HG02981 (cell line): ENCODE data around the gene CEBPE.

Experiments
- ATAC-seq: cut with Tn5 transposase; IDR thresholded peaks from one replicate; pipeline ENCODE4 v1.9.1; 2021; ENCODE audit warnings: mild to moderate bottlenecking, moderate library complexity; ENCODE audit not compliant: unreplicated experiment

CEBPE gene

DNA sequence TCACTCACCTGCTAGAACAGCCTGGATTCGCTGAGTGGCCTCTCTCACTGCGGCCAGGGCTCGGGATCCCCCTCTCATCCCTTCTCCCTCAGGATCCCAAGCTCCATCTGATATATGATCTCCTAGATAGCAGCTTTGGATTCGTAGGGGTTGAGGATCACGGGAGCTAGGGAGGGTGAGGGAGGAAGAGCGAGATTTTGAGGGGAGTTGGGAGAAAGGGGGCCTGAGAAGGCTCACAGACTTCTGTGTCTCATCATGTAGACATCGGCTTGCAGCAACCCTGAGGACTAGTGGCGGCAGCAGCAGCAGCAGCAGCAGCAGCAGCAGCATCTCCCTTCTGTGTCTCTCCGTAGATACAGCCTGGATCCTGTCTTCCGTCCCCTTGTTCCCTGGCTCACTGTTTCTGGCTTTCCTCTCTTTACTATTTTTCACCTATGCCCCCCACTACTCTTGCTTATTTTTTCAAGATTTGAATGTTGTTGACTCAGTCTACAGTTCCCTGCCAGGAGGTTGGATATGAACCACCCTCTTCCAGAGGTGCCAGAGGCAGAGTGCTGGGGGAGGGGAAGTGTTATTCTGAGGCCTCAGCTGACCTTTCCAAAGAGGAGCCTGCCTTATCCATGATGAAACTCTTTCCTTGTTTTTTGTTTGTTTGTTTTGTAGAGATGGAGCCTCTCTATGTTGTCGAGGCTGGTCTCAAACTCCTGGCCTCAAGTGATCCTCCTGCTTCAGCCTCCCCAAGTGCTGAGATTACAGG, 14.3 kb downstream of the CEBPE start, which contains the start of gene CIROP:
TSS of gene CIROP (minus strand) at position 399 of the 757 bp plus-strand sequence. CDS start at position 330, 69 bp downstream.
- ATAC-seq, result no peak

DNA sequence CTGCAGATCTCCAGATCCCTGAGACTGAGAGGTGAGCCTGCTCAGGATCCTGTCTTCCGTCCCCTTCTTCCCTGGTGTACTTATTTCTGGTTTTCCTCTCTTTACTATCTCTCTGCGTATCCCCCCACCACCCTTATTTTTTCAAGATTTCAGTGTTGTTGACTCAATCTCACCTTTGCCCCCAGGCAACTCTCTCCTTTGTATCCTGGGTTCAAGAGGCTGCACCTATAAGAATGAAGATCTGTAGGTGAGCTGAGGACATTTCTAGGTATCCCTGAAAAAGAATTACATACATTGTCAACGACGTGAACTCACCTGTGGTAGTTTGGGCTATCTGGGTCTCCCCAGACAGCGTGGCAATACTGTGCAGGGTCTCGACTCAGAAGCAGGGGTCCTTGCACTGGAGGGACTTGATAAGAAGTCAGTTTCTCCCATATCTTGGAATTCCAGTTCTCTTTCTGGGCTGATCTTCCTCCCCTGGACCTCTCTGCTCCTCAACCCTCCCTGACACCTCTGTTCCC, 14.9 kb downstream of the CEBPE start:
- no peak for ATAC-seq

DNA sequence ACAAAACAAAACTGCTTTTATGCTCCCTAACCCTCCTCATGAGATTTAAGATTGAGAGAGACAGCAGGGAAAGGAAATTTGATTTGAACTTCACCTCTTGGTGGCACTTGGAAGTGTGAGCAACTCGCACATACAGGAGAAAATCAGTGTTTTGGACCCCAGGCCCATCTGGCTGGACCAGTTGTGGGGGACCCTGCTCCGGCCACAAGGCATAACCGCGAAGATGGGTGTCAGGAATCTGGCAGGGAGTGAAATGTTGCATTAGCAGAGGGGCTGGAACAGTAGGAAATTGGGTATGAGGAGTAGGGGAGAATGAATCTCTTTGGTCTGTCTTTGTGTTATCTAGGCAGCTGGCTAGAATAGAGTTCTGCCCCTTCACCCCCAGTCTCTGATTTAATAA, 15.5 kb downstream of the CEBPE start:
- no peak for ATAC-seq

DNA sequence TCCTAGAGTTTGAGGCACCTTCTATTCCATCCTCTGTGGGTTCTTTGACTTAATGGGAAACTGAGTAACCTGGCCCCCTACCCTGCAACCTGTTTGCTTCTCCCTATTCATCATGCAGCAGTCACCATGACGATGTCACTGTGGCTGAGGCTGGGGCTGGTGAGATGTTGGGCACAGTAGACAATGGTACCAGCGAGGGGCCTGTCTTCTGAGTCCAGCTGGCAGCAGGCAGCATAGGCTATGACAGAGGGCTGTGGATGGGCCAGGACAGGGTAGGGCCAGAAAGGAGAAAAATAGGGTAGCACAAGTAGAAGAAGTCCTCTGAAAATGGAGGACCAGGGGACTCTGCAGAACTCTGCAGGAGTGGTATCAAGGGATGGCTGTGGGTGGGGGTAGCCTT, 16.3 kb downstream of the CEBPE start:
- ATAC-seq, result no peak

DNA sequence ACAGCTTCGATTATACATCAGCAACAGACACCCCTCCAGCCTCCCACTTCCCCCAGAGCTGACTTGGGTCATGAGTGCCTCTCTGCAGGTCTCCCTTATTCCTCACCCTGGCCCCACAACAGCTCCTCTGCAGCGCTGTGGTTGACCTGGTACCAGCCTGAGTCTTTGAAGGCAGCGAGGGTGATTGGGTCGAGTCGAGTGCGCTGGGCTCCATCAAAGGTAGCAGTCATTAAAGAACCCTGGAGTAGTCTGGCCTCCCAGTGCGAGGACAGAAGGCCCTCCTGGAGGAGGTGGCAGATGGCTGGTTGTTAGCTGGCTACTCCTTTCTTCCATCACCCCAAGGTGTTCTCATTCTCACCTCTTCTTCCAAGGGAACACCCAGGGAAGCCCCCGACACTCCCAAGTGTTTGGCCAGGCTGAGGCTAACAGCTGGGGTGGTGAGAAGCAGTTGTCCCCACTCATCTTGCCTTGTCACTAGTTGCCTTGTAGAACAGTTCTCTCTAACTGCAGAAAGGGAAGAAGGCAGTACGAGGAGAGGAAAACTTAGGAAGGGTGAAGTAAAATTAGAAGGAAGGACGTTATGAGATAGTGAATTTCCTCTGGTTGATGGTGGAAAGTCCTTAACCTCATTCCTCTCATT, 16.9 kb downstream of the CEBPE start:
- no peak for ATAC-seq

DNA sequence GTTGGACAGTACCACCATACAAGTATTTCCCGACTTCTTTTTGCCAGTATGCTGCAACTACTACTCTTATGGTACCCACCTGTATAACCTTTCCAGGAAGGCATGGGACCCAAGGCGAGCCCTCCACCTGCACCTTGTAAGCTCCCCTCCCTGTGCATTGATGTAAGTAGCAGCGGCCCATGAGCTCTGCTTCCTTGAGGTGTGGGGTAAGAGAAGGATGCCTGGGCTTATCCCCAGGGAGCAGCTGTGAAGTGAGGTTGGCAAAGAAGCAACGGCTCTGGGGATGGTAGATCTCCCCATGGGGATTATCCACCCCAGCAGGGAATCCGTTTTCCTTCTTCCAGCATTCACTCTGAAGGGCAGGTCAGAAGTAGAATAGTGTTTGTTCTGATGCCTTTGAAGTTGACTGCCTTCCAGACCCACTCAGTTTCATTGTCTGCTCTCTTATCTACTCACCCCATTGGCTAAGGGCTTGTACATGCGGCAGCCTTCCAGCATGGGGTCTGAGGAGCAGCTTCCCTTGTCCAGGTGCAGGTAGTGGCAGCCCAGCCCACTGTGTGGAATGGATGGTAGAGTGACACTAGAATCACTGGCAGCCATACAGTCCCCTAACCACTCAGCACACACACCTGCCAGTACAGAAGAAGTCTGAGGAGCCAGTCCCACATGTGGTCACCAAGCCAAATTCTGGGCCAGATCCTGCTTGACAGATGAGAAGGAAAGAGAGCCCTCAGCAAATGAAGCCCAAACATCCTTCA, 17.7 kb downstream of the CEBPE start:
- no peak for ATAC-seq

DNA sequence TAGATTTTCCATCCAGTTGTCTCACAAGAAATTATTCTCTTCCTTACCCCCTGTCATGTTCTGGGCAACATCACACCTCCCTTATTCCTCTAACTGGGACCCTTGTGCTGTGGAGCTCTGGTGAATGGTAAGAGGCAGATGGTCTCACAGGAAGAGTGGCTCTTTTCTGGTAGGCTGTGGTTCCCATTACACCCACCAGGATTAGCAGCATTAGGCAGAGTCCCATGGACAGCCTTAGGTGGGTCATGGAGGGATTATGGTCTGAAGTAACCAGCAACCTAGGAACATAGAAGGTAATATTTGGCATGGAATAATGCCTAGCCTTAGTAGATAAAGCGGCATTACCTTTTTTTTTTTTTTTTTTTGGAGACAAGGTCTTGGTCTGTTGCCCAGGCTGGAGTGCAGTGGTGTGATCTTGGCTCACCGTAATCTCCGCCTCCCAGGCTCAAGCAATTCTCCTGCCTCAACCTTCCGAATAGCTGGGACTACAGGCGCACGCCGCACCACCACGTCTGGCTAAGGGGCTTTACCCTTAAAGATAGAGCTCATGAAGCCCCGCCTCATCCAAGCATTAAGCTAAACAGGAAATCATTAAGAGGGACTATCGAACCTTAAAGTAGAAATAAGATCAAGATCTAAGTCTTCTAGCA, 19.7 kb downstream of the CEBPE start:
- no peak for ATAC-seq

DNA sequence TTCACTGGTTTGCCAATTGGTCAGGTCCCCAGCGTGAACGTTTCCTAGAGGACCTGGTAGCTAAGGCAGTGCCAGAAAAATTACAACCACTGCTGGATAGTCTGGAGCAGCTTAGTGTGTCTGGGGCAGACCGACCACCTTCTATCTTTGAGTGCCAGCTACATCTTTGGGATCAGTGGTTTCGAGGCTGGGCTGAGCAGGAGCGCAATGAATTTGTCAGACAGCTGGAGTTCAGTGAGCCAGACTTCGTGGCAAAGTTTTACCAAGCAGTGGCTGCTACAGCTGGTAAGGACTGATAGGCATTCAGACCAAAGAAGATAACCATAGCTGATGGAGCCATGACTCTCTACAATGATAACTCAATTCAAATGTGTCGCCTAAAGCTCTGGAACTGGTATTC, 21.3 kb downstream of the CEBPE start:
- no peak for ATAC-seq

DNA sequence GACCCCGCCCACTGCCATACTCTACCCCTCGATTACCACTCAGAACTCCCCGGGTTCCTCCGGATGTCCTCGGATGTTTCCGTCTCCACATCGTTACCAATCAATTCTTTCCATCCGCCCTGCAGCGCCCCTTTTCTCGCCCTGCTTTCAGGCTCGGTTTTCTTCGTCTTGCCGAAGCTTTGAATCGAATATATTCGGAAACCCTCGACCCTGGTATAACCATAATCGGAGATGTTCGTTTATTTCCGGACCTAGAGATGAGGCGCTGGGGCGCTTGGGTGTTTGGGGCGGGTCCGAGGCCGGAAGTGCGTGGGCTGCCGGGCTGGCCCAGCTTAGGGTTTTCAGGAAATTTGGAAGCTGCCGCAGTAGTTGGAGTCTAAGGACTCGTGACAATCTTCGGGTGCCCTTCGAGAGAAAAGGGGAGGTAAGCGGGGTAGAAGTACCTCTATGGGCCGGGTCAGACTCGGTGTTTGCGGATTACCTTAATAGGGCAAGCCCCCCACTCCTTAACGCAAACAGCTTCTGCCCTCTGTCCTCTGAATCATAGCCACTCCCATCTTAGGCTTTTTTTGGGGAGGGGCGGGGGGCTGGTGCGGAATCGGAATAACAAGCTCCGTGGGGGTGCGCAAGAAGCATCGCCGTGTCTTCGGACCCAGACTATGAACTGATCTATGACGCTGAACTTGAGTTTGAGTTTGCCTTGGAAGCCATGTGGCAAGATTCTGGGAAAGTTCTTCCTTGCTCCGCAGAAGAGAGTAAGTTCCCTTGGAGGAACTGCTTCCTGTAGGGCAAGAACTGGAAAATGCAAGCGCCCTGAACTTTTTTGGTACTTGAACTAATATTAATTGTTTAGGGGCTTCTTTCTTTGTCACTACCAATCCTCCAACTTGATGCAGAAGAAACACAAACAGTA, 23.6 kb downstream of the CEBPE start, which contains the start of gene C14orf119:
TSS of gene C14orf119 (plus strand) at position 310 of the 913 bp plus-strand sequence. CDS start 2,154 bp downstream, outside the sequence.
- peak; percentile 89 for ATAC-seq

DNA sequence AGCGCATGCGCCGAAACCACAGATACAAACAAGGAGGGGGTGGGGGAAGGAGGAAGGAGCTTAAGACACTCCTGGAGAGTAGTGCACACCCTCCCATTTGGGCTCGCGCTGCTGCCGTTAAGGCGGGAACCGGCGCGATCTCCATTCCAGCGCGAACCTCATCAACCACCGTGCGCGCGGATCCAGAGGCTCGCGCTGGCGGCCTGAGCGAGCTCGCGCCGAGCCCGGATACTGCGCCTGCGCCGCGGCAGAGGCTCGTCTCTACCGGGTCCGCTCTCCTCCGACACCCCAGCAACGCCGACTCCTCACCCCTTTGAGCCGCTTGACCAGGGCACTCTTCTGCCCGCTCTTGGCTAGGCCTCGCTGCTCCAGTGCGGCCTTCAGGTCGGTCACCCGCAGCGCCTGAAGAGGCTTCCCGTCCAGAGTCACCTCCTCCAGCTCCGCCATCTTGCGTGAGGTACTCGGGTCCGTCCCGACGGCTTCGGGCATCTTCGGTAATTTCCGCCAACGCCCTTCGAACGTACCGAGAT, 24.3 kb downstream of the CEBPE start, which contains the start of gene ACIN1:
TSS of gene ACIN1 (minus strand) at position 471 of the 530 bp plus-strand sequence. CDS start at position 447, 24 bp downstream.
- ATAC-seq, result peak; percentile 14

DNA sequence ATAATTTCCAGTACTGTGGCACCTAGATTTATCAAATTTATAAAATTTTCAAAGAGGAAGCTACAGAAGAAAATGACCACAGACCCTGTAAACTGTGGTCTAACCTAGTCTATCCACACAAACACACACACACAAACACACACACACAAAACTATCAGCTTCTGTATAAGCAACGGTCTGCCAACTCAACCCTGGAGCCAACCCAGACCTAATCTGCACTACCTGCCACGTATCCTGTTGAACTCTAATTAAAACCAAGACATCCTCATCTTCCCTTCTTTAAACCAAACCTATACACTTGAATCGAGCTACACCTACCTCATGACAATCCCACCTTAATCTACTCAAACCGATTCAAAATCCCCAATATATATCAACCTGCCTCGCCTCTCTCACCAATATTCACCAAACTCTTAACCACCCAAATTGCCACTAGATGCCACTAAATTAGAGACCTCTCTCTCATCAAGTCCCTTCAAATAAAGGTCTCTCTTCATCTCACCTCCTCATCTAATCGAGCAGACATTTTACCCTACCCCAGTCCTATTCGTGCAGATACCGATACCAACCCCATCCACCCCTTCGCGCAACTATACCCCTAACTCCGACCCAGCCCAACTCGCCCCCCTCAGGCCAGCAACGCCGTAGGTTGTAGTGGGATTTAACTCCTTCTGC, 24.9 kb downstream of the CEBPE start:
- peak; percentile 26 for ATAC-seq

DNA sequence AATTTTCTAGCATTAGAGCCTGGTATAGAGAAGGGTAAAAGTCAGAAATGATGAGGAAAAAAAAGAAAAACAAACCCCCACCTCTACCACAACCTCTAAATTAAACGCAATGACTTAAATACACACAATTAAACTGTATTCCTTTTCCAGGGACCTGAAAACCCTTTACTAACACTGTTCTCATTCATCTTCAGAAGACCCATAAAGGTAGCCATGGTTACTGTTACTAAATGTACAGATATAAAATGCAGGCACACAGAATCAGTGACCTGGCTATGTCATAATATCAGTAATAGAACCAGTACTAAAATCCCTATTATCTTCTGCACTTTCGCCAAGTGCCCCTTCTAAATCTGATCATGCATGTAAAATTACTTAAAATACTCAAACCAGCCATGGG, 25.5 kb downstream of the CEBPE start:
- no peak for ATAC-seq

DNA sequence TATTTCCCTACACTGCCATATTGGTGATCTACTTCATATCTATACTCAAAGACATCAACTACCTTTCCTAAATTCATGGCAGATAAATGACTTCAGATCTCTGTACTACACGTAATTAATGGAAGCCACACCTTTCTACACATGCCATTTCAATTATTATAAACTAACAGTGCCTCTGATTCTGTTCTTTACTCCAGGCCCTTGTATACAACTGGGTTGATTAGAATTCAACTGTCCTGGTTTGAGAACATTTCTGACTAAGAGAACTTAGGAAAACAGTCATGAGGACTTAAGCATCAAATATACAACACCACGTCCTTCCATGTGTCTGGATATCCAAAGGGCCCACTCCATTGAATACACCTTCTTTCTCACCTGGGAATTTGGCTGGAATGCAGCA, 26.0 kb downstream of the CEBPE start:
- ATAC-seq, result no peak

DNA sequence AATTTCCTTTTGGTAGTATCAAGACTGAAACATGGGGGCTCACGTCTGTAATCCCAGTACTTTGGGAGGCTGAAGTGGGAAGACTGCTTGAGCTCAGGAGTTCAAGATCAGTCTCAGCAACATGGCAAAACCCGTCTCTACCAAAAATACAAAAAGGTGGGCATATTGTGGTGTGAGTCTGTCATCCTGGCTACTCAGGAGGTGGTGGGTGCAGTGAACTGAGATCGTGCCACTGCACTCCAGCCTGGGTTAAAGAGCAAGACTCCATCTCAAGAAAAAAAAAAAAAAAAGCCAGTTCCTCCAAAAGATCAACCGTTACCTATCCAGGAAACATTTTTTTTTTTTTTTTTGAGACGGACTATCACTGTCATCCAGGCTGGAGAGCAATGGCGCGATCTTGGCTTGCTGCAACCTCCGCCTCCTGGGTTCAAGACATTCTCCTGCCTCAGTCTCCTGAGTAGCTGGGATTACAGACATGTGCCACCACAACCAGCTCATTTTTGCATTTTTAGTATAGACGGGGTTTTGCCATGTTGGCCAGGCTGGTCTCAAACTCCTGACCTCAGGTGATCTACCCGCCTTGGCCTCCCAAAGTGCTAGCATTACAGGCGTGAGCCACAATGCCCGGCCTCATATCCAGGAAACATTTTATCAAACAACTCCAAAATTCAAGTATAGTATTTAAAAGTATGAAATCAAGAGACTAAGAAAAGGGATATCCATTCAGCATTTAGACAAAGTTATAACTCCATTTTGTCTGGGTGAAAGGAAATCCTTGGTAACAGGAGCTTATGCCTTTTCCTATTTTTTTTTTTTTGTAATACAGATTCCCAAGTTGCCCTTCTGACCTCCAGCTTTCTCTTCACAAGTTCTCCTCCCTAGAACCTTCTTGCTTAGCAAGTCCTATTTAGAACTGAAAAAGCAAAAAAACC, 27.5 kb downstream of the CEBPE start:
- ATAC-seq, result no peak

DNA sequence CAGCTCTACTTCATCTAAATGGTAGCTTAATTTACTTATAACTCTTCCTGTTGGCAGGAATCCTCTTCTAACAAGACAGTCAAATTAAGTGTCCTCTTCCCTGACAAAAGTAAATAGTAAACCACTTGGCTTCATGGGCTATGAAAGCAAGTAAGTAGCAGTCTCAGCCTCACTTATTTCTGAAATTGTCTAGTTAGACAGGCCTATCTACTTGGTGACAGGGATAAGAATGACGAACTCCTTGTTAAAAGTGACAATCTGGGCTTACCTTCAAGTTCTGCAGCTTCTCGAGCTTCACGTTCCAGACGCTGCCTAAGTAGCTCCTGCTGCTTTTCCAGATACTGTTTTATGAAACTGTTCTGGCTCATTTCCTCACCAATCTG, 28.8 kb downstream of the CEBPE start:
- no peak for ATAC-seq

DNA sequence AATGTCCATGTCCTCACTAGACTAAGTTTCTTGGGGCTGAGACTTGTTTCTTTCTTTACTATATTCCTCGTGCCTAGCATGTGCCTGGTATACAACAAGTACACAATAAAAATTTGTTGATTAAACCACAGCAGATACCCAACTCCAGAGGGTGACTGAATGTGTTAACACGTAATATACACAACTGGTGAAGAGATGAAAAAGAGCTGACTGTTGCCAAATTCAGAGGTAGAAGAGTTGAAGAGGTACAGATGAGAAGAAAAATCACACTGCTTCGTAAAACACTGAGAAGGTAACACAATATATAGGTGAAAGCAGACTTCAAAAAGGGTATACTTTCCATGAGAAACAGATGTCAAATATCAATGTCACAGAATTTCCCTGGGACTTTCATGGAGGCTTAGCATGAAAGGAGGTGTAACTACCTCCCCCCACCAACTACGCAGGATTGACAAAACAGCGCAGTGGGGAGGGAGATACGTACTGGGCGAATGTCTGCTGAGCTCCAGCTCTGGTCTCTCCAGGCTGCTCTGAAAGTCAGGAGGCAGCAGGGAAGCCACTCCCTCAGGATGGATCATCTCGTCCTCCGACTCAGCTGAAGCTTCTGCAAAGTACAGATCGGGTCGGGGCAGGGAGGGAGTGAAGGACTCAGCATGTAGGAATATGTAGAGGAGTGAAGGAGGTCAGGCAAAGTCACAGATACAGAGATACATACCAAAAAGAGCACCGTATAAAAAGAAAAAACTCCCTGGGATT, 29.4 kb downstream of the CEBPE start:
- no peak for ATAC-seq

DNA sequence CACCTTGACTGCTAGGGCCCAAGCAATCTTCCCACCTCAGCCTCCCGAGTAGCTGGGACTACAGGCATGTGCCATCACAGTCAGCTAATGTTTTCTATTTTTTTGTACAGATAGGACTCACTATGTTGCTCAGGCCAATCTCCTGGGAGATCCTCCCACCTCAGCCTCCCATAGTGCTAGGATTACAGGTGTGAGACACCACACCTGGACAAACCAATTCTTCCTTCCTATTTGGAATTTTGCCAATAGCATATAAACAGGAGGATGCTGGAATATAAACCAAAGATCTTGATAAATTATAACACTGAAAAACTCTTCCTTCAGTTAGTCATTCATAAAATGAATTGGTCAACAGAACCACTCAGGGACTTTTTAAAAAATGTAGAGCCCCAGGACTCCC, 32.5 kb downstream of the CEBPE start:
- ATAC-seq, result no peak
